ENCODE data around the gene ZNF33B.
A peak's percentile ranks its signal among the peaks of the same experiment; 100 is the strongest.
"Not testable (repeated sequence)": the region's sequence is repeated elsewhere in the genome, so short reads cannot be mapped to it uniquely, and the experiment has no call there.

The ZNF33B gene

GRCh38 chr10:42638055-42638820, at the start of gene ZNF33B:
TSS of gene ZNF33B (minus strand) at chr10:42638570. CDS start at chr10:42636928, 1,642 bp downstream.
- DNase-seq (ENCODE audit: low spot score) = peak; percentile 91
- in situ Hi-C loops (cut with MboI; ENCODE audit: low sequenced_read_pairs, unreplicated experiment) = no loop called here
- TF ChIP-seq, protein P1, sequence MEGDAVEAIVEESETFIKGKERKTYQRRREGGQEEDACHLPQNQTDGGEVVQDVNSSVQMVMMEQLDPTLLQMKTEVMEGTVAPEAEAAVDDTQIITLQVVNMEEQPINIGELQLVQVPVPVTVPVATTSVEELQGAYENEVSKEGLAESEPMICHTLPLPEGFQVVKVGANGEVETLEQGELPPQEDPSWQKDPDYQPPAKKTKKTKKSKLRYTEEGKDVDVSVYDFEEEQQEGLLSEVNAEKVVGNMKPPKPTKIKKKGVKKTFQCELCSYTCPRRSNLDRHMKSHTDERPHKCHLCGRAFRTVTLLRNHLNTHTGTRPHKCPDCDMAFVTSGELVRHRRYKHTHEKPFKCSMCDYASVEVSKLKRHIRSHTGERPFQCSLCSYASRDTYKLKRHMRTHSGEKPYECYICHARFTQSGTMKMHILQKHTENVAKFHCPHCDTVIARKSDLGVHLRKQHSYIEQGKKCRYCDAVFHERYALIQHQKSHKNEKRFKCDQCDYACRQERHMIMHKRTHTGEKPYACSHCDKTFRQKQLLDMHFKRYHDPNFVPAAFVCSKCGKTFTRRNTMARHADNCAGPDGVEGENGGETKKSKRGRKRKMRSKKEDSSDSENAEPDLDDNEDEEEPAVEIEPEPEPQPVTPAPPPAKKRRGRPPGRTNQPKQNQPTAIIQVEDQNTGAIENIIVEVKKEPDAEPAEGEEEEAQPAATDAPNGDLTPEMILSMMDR (IDR thresholded peaks at IDR 0.05; ENCODE audit: borderline replicate concordance, control extremely low read depth, extremely low read depth, insufficient read depth, missing control alignments) = no peak

DNA sequence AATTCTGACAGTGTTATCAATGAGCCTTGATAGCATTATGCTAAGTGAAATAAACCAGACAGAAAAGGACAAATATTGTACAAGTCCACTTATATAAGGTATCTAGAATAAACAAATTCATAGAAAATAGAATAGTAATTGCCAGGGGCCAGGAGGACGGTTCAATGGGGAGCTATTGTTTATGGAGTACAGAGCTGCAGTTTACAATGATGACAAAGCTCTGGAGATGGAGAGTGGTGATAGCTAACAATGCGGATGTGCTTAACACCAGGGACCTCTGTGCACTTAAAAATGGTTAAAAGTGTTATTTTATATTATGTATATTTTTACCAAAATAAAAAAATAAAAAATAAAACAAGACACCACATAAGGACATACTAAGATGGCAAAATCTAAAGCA, 46.1 kb upstream of the ZNF33B start:
- in situ Hi-C loops (cut with MboI; ENCODE audit: low sequenced_read_pairs, unreplicated experiment) = no loop called here
- TF ChIP-seq, protein P1 (IDR thresholded peaks at IDR 0.05; ENCODE audit: borderline replicate concordance, control extremely low read depth, extremely low read depth, insufficient read depth, missing control alignments) = no peak
- no peak for DNase-seq (ENCODE audit: low spot score)

DNA sequence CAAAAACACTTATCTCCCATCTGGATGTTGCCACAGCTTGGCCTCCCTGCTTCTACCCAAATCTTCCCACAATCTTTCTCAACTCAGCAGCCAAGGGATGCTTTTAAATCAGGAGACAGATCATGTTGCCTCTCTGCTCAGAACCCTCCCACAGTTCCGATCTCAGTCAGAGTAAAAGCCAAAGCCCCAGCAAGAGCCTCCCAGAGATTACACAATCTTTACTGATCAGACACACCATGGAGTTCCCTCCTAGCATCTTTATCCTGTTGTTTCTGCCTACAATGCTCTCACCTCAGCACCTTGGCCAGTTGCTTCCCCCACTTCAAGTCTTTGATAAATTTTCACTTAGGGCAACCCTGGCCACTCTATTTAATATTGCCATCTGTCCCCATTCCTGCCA, 41.9 kb upstream of the ZNF33B start:
- TF ChIP-seq, protein P1 (IDR thresholded peaks at IDR 0.05; ENCODE audit: borderline replicate concordance, control extremely low read depth, extremely low read depth, insufficient read depth, missing control alignments) = no peak
- no peak for DNase-seq (ENCODE audit: low spot score)
- in situ Hi-C loops (cut with MboI; ENCODE audit: low sequenced_read_pairs, unreplicated experiment) = no loop called here

DNA sequence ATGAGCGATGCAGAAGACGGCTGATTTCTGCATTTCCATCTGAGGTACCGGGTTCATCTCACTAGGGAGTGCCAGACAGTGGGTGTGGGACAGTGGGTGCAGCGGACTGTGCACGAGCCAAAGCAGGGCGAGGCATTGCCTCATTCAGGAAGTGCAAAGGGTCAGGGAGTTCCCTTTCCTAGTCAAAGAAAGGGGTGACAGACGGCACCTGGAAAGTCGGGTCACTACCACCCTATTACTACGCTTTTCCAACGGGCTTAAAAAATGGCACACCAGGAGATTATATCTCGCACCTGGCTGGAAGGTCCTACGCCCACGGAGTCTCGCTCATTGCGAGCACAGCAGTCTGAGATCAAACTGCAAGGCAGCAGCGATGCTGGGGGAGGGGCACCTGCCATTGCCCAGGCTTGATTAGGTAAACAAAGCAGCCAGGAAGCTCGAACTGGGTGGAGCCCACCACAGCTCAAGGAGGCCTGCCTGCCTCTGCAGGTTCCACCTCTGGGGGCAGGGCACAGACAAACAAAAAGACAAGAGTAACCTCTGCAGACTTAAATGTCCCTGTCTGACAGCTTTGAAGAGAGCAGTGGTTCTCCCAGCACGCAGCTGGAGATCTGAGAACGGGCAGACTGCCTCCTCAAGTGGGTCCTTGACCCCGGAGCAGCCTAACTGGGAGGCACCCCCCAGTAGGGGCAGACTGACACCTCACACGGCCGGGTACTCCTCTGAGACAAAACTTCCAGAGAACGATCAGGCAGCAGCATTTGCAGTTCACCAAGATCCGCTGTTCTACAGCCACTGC, 27.0 kb upstream of the ZNF33B start:
- in situ Hi-C loops (cut with MboI; ENCODE audit: low sequenced_read_pairs, unreplicated experiment); DNase-seq (ENCODE audit: low spot score): not testable (repeated sequence)

GRCh38 chr10:42654419-42654818, 16.0 kb upstream of the ZNF33B start:
- in situ Hi-C loops (cut with MboI; ENCODE audit: low sequenced_read_pairs, unreplicated experiment) = no loop called here
- no peak for DNase-seq (ENCODE audit: low spot score)
- TF ChIP-seq, protein P1 (IDR thresholded peaks at IDR 0.05; ENCODE audit: borderline replicate concordance, control extremely low read depth, extremely low read depth, insufficient read depth, missing control alignments) = no peak

- TF ChIP-seq, protein P1 (IDR thresholded peaks at IDR 0.05; ENCODE audit: borderline replicate concordance, control extremely low read depth, extremely low read depth, insufficient read depth, missing control alignments) = no peak
- in situ Hi-C loops (cut with MboI; ENCODE audit: low sequenced_read_pairs, unreplicated experiment) = no loop called here
- DNase-seq (ENCODE audit: low spot score) = no peak
Observed at GRCh38 chr10:42652858-42653257, 14.5 kb upstream of the ZNF33B start.

DNA sequence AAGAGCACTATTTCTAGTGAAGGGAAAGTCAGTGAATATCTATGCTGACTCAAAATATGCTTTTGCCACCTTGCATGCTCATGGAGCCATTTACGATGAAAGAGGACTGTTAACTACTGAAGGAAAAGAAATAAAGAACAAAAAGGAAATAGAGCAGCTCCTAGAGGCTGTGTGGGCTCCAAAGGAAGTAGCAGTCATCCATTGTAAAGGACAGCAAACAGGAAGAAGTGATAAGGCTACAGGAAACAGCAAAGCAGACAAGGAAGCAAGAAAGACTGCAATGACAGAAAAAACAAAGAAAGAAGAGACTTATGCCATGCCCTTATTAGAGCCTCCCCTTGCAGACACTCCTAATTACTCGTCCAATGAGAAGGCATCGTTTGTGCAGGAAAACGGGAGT, 12.0 kb upstream of the ZNF33B start:
- in situ Hi-C loops (cut with MboI; ENCODE audit: low sequenced_read_pairs, unreplicated experiment) = no loop called here
- TF ChIP-seq, protein P1 (IDR thresholded peaks at IDR 0.05; ENCODE audit: borderline replicate concordance, control extremely low read depth, extremely low read depth, insufficient read depth, missing control alignments) = no peak
- no peak for DNase-seq (ENCODE audit: low spot score)
